SKM-1 (cell line): Measurements from ENCODE around the gene CAPZA2.
"Not testable (repeated sequence)": the region's sequence is repeated elsewhere in the genome, so short reads cannot be mapped to it uniquely, and the experiment has no call there.

Source experiments
- DNase-seq: peaks from one replicate; lab custom pipeline; 2025; ENCODE audit not compliant: unreplicated experiment; lab: John Stamatoyannopoulos, UW

CAPZA2 gene

GRCh38 chr7:116862234-116862950, at the start of gene CAPZA2:
Gene CAPZA2 (plus strand): TSS chr7:116862587. CDS start chr7:116862612, 25 bp downstream.
- DNase-seq, result peak; percentile 85

GRCh38 chr7:116812860-116813259, 49.5 kb upstream of the CAPZA2 start:
- no peak for DNase-seq

GRCh38 chr7:116813371-116813770, 49.0 kb upstream of the CAPZA2 start:
- not testable (repeated sequence) for DNase-seq

- no peak for DNase-seq
Measured at GRCh38 chr7:116815041-116815440, 47.3 kb upstream of the CAPZA2 start.

- DNase-seq, result no peak
Measured at GRCh38 chr7:116820149-116820548, 42.2 kb upstream of the CAPZA2 start.

- not testable (repeated sequence) for DNase-seq
Measured at GRCh38 chr7:116821647-116822046, 40.7 kb upstream of the CAPZA2 start.

- no peak for DNase-seq
Measured at GRCh38 chr7:116824449-116824848, 37.9 kb upstream of the CAPZA2 start.

- DNase-seq, result no peak
Measured at GRCh38 chr7:116828281-116828680, 34.1 kb upstream of the CAPZA2 start.

- no peak for DNase-seq
Measured at GRCh38 chr7:116829041-116829440, 33.3 kb upstream of the CAPZA2 start.

GRCh38 chr7:116829493-116829892, 32.9 kb upstream of the CAPZA2 start:
- no peak for DNase-seq

GRCh38 chr7:116832692-116833091, 29.7 kb upstream of the CAPZA2 start:
- DNase-seq, result no peak

- no peak for DNase-seq
Measured at GRCh38 chr7:116834815-116835504, 27.4 kb upstream of the CAPZA2 start.

- no peak for DNase-seq
Measured at GRCh38 chr7:116836048-116836447, 26.3 kb upstream of the CAPZA2 start.

GRCh38 chr7:116836911-116837310, 25.5 kb upstream of the CAPZA2 start:
- DNase-seq, result no peak

GRCh38 chr7:116837586-116837985, 24.8 kb upstream of the CAPZA2 start:
- no peak for DNase-seq

GRCh38 chr7:116840256-116840655, 22.1 kb upstream of the CAPZA2 start:
- DNase-seq, result no peak

GRCh38 chr7:116842371-116842770, 20.0 kb upstream of the CAPZA2 start:
- DNase-seq, result no peak

- peak; percentile 74 for DNase-seq
Measured at GRCh38 chr7:116843378-116843777, 19.0 kb upstream of the CAPZA2 start.

- no peak for DNase-seq
Measured at GRCh38 chr7:116851175-116851574, 11.2 kb upstream of the CAPZA2 start.

- no peak for DNase-seq
Measured at GRCh38 chr7:116851671-116852070, 10.7 kb upstream of the CAPZA2 start.

- no peak for DNase-seq
Measured at GRCh38 chr7:116854132-116854531, 8.3 kb upstream of the CAPZA2 start.

GRCh38 chr7:116857052-116857451, 5.3 kb upstream of the CAPZA2 start:
- DNase-seq, result no peak

GRCh38 chr7:116859323-116859722, 3.1 kb upstream of the CAPZA2 start:
- peak; percentile 40 for DNase-seq
